ENCODE results near the gene ADAMTS9.

ADAMTS9 gene

GRCh38 chr3:64675687-64676247 is 12.0 kb downstream of the ADAMTS9 start:
- TF ChIP-seq GATA2 (IDR thresholded peaks at IDR 0.05; ENCODE audit: low read depth, low read length) (peak; percentile 95), GATA3 (IDR thresholded peaks at IDR 0.05; ENCODE audit: low read depth, low read length) (peak; percentile 96)

GRCh38 chr3:64674591-64675076 is 13.2 kb downstream of the ADAMTS9 start:
- TF ChIP-seq GATA2 (IDR thresholded peaks at IDR 0.05; ENCODE audit: low read depth, low read length) (peak; percentile 89), GATA3 (IDR thresholded peaks at IDR 0.05; ENCODE audit: low read depth, low read length) (peak; percentile 80)

- TF ChIP-seq GATA2 (IDR thresholded peaks at IDR 0.05; ENCODE audit: low read depth, low read length) = no peak
- no peak for TF ChIP-seq GATA3 (IDR thresholded peaks at IDR 0.05; ENCODE audit: low read depth, low read length)
Observed at GRCh38 chr3:64673159-64673715, 14.6 kb downstream of the ADAMTS9 start.

GRCh38 chr3:64668582-64669510 is 19.0 kb downstream of the ADAMTS9 start:
- TF ChIP-seq GATA2 (IDR thresholded peaks at IDR 0.05; ENCODE audit: low read depth, low read length) (no peak), GATA3 (IDR thresholded peaks at IDR 0.05; ENCODE audit: low read depth, low read length) (no peak)

GRCh38 chr3:64667887-64668581 is 19.8 kb downstream of the ADAMTS9 start:
- TF ChIP-seq GATA2 (IDR thresholded peaks at IDR 0.05; ENCODE audit: low read depth, low read length) (no peak), GATA3 (IDR thresholded peaks at IDR 0.05; ENCODE audit: low read depth, low read length) (no peak)

- TF ChIP-seq GATA2 (IDR thresholded peaks at IDR 0.05; ENCODE audit: low read depth, low read length) = no peak
- no peak for TF ChIP-seq GATA3 (IDR thresholded peaks at IDR 0.05; ENCODE audit: low read depth, low read length)
Observed at GRCh38 chr3:64667138-64667537, 20.7 kb downstream of the ADAMTS9 start.

GRCh38 chr3:64666171-64666588 is 21.6 kb downstream of the ADAMTS9 start:
- no peak for TF ChIP-seq GATA3 (IDR thresholded peaks at IDR 0.05; ENCODE audit: low read depth, low read length)
- TF ChIP-seq GATA2 (IDR thresholded peaks at IDR 0.05; ENCODE audit: low read depth, low read length) = no peak

- no peak for TF ChIP-seq GATA2 (IDR thresholded peaks at IDR 0.05; ENCODE audit: low read depth, low read length)
- TF ChIP-seq GATA3 (IDR thresholded peaks at IDR 0.05; ENCODE audit: low read depth, low read length) = no peak
Observed at GRCh38 chr3:64664397-64664796, 23.4 kb downstream of the ADAMTS9 start.

- no peak for TF ChIP-seq GATA3 (IDR thresholded peaks at IDR 0.05; ENCODE audit: low read depth, low read length)
- no peak for TF ChIP-seq GATA2 (IDR thresholded peaks at IDR 0.05; ENCODE audit: low read depth, low read length)
Observed at GRCh38 chr3:64659617-64659978, 28.2 kb downstream of the ADAMTS9 start.

- TF ChIP-seq GATA3 (IDR thresholded peaks at IDR 0.05; ENCODE audit: low read depth, low read length) (no peak), GATA2 (IDR thresholded peaks at IDR 0.05; ENCODE audit: low read depth, low read length) (no peak)
Observed at GRCh38 chr3:64658001-64658400, 29.8 kb downstream of the ADAMTS9 start.

- TF ChIP-seq GATA2 (IDR thresholded peaks at IDR 0.05; ENCODE audit: low read depth, low read length) (no peak), GATA3 (IDR thresholded peaks at IDR 0.05; ENCODE audit: low read depth, low read length) (no peak)
Observed at GRCh38 chr3:64656544-64656943, 31.3 kb downstream of the ADAMTS9 start.

GRCh38 chr3:64655160-64655559 is 32.6 kb downstream of the ADAMTS9 start:
- TF ChIP-seq GATA2 (IDR thresholded peaks at IDR 0.05; ENCODE audit: low read depth, low read length) = no peak

GRCh38 chr3:64654013-64654412 is 33.8 kb downstream of the ADAMTS9 start:
- TF ChIP-seq GATA3 (IDR thresholded peaks at IDR 0.05; ENCODE audit: low read depth, low read length) (no peak), GATA2 (IDR thresholded peaks at IDR 0.05; ENCODE audit: low read depth, low read length) (no peak)

GRCh38 chr3:64653101-64653500 is 34.7 kb downstream of the ADAMTS9 start:
- TF ChIP-seq GATA2 (IDR thresholded peaks at IDR 0.05; ENCODE audit: low read depth, low read length) (no peak), GATA3 (IDR thresholded peaks at IDR 0.05; ENCODE audit: low read depth, low read length) (no peak)

All from SH-SY5Y (cell line).